Liver (tissue), 9 donors: ENCODE measurements around the gene KIF26A. TPM values are rescaled to one million over a fixed set of nuclear protein-coding genes. Genes with fewer than 3 reads are reported as not detected.
"Not testable (repeated sequence)": the region's sequence is repeated elsewhere in the genome, so short reads cannot be mapped to it uniquely, and the experiment has no call there.

Experiments
- DNase-seq: peaks from one replicate; pipeline ENCODE4 v3.0.0-alpha.2; 2017; ENCODE audit warnings: low spot score
- H3K27ac ChIP-seq, 2 donors: one replicate each; pipeline ENCODE4 v1.7.0; 2013; ENCODE audit warnings: inconsistent platforms in 2 of 2, low read length in 2 of 2, control low read depth in 1 of 2, low read depth in 1 of 2, mild to moderate bottlenecking in 1 of 2
- H3K27me3 ChIP-seq, 4 donors: one replicate each; pipeline versions ENCODE4 v1.6.1 to v1.7.0; 2013; ENCODE audit warnings: low read length in 3 of 4, inconsistent platforms in 1 of 4, mild to moderate bottlenecking in 1 of 4, moderate library complexity in 1 of 4; ENCODE audit not compliant: control insufficient read depth in 4 of 4, insufficient read depth in 4 of 4
- H3K36me3 ChIP-seq, 4 donors: one replicate each; pipeline versions ENCODE4 v1.6.1 to v1.7.0; 2013; ENCODE audit warnings: low read length in 3 of 4, mild to moderate bottlenecking in 3 of 4, low read depth in 1 of 4, moderate library complexity in 1 of 4; ENCODE audit not compliant: control insufficient read depth in 4 of 4, insufficient read depth in 3 of 4
- H3K4me1 ChIP-seq, 4 donors: one replicate each; pipeline versions ENCODE4 v1.6.1 to v1.7.0; 2013; ENCODE audit warnings: low read length in 3 of 4, mild to moderate bottlenecking in 3 of 4, moderate library complexity in 1 of 4; ENCODE audit not compliant: control insufficient read depth in 4 of 4, insufficient read depth in 4 of 4
- H3K4me3 ChIP-seq, 3 donors: one replicate each; pipeline versions ENCODE4 v1.6.1 to v1.7.0; 2013; ENCODE audit warnings: low read length in 3 of 3, control low read depth in 1 of 3, low read depth in 1 of 3, mild to moderate bottlenecking in 1 of 3
- H3K9ac ChIP-seq, 2 donors: one replicate each; pipeline ENCODE4 v1.7.0; 2013; ENCODE audit warnings: low read length in 2 of 2, mild to moderate bottlenecking in 2 of 2, moderate library complexity in 2 of 2, control low read depth in 1 of 2, low read depth in 1 of 2
- H3K9me3 ChIP-seq, 4 donors: one replicate each; pipeline versions ENCODE4 v1.6.1 to v1.7.0; 2013; ENCODE audit warnings: low read length in 3 of 4; ENCODE audit not compliant: control insufficient read depth in 4 of 4
- EGR1 ChIP-seq, 2 donors: IDR thresholded peaks; 2 replicates each; pipeline ENCODE4 v1.6.1; 2016 to 2018; ENCODE audit warnings: antibody characterized with exemption in 2 of 2, low read depth in 2 of 2
- FOXA1 ChIP-seq: IDR thresholded peaks from 2 replicates; pipeline ENCODE4 v1.6.1; 2016; ENCODE audit warnings: antibody characterized with exemption
- FOXA2 ChIP-seq: IDR thresholded peaks from 2 replicates; pipeline ENCODE4 v1.6.1; 2016; ENCODE audit warnings: antibody characterized with exemption
- GABPA ChIP-seq, 2 donors: IDR thresholded peaks in 1 of 2; conservative IDR thresholded peaks in 1 of 2; 2 replicates each; pipeline ENCODE4 v1.6.1; 2016; ENCODE audit warnings: antibody characterized with exemption in 2 of 2, mild to moderate bottlenecking in 1 of 2, moderate library complexity in 1 of 2
- HNF4A ChIP-seq, 2 donors: conservative IDR thresholded peaks; 2 replicates each; pipeline ENCODE4 v1.6.1; 2016; ENCODE audit warnings: antibody characterized with exemption in 2 of 2, mild to moderate bottlenecking in 2 of 2
- HNF4G ChIP-seq: IDR thresholded peaks from 2 replicates; pipeline ENCODE4 v1.6.1; 2016; ENCODE audit warnings: antibody characterized with exemption
- MAX ChIP-seq: IDR thresholded peaks from 2 replicates; pipeline ENCODE4 v1.6.1; 2016; ENCODE audit warnings: antibody characterized with exemption
- RAD21 ChIP-seq, 2 donors: IDR thresholded peaks; 2 replicates each; pipeline ENCODE4 v1.6.1; 2016; ENCODE audit warnings: antibody characterized with exemption in 2 of 2, mild to moderate bottlenecking in 2 of 2
- RXRA ChIP-seq, 2 donors: IDR thresholded peaks; 2 replicates each; pipeline ENCODE4 v1.6.1; 2017 to 2018; ENCODE audit warnings: antibody characterized with exemption in 2 of 2, mild to moderate bottlenecking in 1 of 2
- SP1 ChIP-seq: IDR thresholded peaks from 2 replicates; pipeline ENCODE4 v1.6.1; 2018; ENCODE audit warnings: antibody characterized with exemption, mild to moderate bottlenecking
- TAF1 ChIP-seq: conservative IDR thresholded peaks from 2 replicates; pipeline ENCODE4 v1.6.1; 2016; ENCODE audit warnings: antibody characterized with exemption, mild to moderate bottlenecking
- YY1 ChIP-seq: IDR thresholded peaks from 2 replicates; pipeline ENCODE4 v1.6.1; 2016; ENCODE audit warnings: antibody characterized with exemption, mild to moderate bottlenecking
- WGBS: extraction: QIAGEN DNeasy Blood & Tissue Kit; methylation state at CpG from one replicate; pipeline ENCODE4 v1.1.7; 2013; 5-methylcytosine and 5-hydroxymethylcytosine counted together
- polyA plus RNA-seq, 2 donors: library from polyadenylated mRNA; stranded (reverse) in 1 of 2; unstranded in 1 of 2; fragments of 200-250 nt in 1 of 2; fragments of >200 nt in 1 of 2; fragmentation: Nextera tagmentation in 1 of 2; extraction: Ambion mirVana in 1 of 2; gene quantifications; one replicate each; pipeline versions ENCODE4 v1.2.1 to v1.2.3, GENCODE V29; 2013 to 2015
- total RNA-seq, 2 donors: library from RNA; depleted of rRNA; stranded (reverse); fragments of >200 nt; gene quantifications; one replicate each; pipeline ENCODE4 v1.2.3, GENCODE V29; 2014
- TF ChIP-seq, protein P1 (sequence below): fragments of 150-350 bp; IDR thresholded peaks from 2 replicates; pipeline ENCODE4 v1.5.1; 2017; ENCODE audit warnings: improper control_type of control experiment, low read depth, low read length; ENCODE audit not compliant: missing input control
- TF ChIP-seq, protein P2 (sequence below): IDR thresholded peaks from 2 replicates; pipeline ENCODE4 v1.6.1; 2016; ENCODE audit warnings: antibody characterized with exemption, mild to moderate bottlenecking
- TF ChIP-seq, protein P3 (sequence below): IDR thresholded peaks from 2 replicates; pipeline ENCODE4 v1.6.1; 2016; ENCODE audit warnings: antibody characterized with exemption
- TF ChIP-seq, protein P4 (sequence below): IDR thresholded peaks from 2 replicates; pipeline ENCODE4 v1.6.1; 2016; ENCODE audit warnings: antibody characterized with exemption
- donor health status: healthy.
- donor health status: healthy.
- donor health status: healthy.
- donor health status: healthy.
- donor health status: healthy.

KIF26A gene
- total and polyA plus RNA-seq, 4 donors: 0.07 to 10.2 (median 1.3) TPM

- DNase-seq: no peak
- H3K27me3 ChIP-seq: no peaks in the 10 kb centered on the region
- H3K27ac ChIP-seq: no peak overlapping the region
- peaks cover 0 to 6% (median 0%) of the 10 kb centered on the region in 4 donors for H3K4me1 ChIP-seq
- WGBS: 88% methylated on average over 21 of the region's 21 CpGs
- TF ChIP-seq FOXA2 (no peak), YY1 (no peak), EGR1 (IDR thresholded peaks at IDR 0.05; ENCODE audit: low read depth in 2 of 2) (no peak), MAX (no peak), FOXA1 (no peak), TAF1 (no peak), HNF4G (no peak), GABPA (IDR thresholded peaks at IDR 0.05 in 1 of 2, conservative IDR thresholded peaks at IDR 0.05 in 1 of 2) (no peak)
- TF ChIP-seq, protein P1, sequence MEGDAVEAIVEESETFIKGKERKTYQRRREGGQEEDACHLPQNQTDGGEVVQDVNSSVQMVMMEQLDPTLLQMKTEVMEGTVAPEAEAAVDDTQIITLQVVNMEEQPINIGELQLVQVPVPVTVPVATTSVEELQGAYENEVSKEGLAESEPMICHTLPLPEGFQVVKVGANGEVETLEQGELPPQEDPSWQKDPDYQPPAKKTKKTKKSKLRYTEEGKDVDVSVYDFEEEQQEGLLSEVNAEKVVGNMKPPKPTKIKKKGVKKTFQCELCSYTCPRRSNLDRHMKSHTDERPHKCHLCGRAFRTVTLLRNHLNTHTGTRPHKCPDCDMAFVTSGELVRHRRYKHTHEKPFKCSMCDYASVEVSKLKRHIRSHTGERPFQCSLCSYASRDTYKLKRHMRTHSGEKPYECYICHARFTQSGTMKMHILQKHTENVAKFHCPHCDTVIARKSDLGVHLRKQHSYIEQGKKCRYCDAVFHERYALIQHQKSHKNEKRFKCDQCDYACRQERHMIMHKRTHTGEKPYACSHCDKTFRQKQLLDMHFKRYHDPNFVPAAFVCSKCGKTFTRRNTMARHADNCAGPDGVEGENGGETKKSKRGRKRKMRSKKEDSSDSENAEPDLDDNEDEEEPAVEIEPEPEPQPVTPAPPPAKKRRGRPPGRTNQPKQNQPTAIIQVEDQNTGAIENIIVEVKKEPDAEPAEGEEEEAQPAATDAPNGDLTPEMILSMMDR: no peak
- TF ChIP-seq, protein P2, sequence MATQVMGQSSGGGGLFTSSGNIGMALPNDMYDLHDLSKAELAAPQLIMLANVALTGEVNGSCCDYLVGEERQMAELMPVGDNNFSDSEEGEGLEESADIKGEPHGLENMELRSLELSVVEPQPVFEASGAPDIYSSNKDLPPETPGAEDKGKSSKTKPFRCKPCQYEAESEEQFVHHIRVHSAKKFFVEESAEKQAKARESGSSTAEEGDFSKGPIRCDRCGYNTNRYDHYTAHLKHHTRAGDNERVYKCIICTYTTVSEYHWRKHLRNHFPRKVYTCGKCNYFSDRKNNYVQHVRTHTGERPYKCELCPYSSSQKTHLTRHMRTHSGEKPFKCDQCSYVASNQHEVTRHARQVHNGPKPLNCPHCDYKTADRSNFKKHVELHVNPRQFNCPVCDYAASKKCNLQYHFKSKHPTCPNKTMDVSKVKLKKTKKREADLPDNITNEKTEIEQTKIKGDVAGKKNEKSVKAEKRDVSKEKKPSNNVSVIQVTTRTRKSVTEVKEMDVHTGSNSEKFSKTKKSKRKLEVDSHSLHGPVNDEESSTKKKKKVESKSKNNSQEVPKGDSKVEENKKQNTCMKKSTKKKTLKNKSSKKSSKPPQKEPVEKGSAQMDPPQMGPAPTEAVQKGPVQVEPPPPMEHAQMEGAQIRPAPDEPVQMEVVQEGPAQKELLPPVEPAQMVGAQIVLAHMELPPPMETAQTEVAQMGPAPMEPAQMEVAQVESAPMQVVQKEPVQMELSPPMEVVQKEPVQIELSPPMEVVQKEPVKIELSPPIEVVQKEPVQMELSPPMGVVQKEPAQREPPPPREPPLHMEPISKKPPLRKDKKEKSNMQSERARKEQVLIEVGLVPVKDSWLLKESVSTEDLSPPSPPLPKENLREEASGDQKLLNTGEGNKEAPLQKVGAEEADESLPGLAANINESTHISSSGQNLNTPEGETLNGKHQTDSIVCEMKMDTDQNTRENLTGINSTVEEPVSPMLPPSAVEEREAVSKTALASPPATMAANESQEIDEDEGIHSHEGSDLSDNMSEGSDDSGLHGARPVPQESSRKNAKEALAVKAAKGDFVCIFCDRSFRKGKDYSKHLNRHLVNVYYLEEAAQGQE: no peak
- TF ChIP-seq, protein P3, sequence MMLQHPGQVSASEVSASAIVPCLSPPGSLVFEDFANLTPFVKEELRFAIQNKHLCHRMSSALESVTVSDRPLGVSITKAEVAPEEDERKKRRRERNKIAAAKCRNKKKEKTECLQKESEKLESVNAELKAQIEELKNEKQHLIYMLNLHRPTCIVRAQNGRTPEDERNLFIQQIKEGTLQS: no peak
- no peaks in the 10 kb centered on the region for H3K9me3 ChIP-seq
- peaks cover 0 to 1% (median 0%) of the 10 kb centered on the region in 4 donors for H3K36me3 ChIP-seq
- no peak overlapping the region for H3K9ac ChIP-seq
- H3K4me3 ChIP-seq: no peak overlapping the region
Observed at GRCh38 chr14:104152686-104153393, 14.5 kb downstream of the KIF26A start.

DNA sequence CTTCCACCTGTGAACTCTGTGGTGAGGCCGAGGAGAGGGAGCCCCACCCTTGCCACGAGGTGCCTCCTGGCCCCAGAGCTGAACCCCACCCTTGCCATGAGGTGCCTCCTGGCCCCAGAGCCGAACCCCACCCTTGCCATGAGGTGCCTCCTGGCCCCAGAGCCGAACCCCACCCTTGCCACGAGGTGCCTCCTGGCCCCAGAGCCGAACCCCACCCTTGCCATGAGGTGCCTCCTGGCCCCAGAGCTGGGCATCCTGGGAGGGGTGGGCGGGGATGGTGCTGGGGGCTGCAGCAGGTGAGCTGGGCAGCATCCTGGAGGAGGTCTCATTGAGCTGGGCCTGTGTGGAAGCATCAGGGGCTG, 15.0 kb downstream of the KIF26A start:
- not testable (repeated sequence) for H3K4me3 ChIP-seq, H3K27me3 ChIP-seq, H3K27ac ChIP-seq, H3K4me1 ChIP-seq, H3K9ac ChIP-seq, H3K9me3 ChIP-seq, H3K36me3 ChIP-seq, DNase-seq
- 54% methylated on average over 7 of the region's 7 CpGs for WGBS

- no peak overlapping the region for H3K9ac ChIP-seq
- no peaks in the 10 kb centered on the region for H3K9me3 ChIP-seq
- no peaks in the 10 kb centered on the region for H3K27me3 ChIP-seq
- DNase-seq: no peak
- 80% methylated on average over 15 of the region's 15 CpGs for WGBS
- H3K27ac ChIP-seq: no peak overlapping the region
- H3K4me1 ChIP-seq: peaks cover 0 to 3% (median 0%) of the 10 kb centered on the region in 4 donors
- TF ChIP-seq, protein P3: no peak
- no peak for TF ChIP-seq TAF1
- TF ChIP-seq GABPA (IDR thresholded peaks at IDR 0.05 in 1 of 2, conservative IDR thresholded peaks at IDR 0.05 in 1 of 2): no peak
- no peak for TF ChIP-seq RXRA (IDR thresholded peaks at IDR 0.05)
- TF ChIP-seq YY1: no peak
- TF ChIP-seq, protein P4, sequence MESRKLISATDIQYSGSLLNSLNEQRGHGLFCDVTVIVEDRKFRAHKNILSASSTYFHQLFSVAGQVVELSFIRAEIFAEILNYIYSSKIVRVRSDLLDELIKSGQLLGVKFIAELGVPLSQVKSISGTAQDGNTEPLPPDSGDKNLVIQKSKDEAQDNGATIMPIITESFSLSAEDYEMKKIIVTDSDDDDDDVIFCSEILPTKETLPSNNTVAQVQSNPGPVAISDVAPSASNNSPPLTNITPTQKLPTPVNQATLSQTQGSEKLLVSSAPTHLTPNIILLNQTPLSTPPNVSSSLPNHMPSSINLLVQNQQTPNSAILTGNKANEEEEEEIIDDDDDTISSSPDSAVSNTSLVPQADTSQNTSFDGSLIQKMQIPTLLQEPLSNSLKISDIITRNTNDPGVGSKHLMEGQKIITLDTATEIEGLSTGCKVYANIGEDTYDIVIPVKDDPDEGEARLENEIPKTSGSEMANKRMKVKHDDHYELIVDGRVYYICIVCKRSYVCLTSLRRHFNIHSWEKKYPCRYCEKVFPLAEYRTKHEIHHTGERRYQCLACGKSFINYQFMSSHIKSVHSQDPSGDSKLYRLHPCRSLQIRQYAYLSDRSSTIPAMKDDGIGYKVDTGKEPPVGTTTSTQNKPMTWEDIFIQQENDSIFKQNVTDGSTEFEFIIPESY: no peak
- no peak for TF ChIP-seq HNF4A (conservative IDR thresholded peaks at IDR 0.05)
- no peak for TF ChIP-seq RAD21 (IDR thresholded peaks at IDR 0.05)
- TF ChIP-seq SP1: no peak
- no peak overlapping the region for H3K4me3 ChIP-seq
- peaks cover 0 to 1% (median 0%) of the 10 kb centered on the region in 4 donors for H3K36me3 ChIP-seq
Observed at GRCh38 chr14:104154246-104154645, 15.9 kb downstream of the KIF26A start.
